H1 (cell line): ENCODE measurements around the gene ALS2CL. TPM values are rescaled to one million over a fixed set of nuclear protein-coding genes. Genes with fewer than 3 reads are reported as not detected.

Source experiments
- USF2 ChIP-seq: IDR thresholded peaks from 2 replicates; pipeline ENCODE4 v1.6.1; 2011; ENCODE audit warnings: low read length, improper control_type of control experiment
- polyA plus RNA-seq, 7 experiments: library from polyadenylated mRNA; depleted of rRNA in 3 of 7; stranded (reverse) in 5 of 7; unstranded in 2 of 7; fragments of >200 nt in 5 of 7; fragments of 200-250 nt in 2 of 7; gene quantifications; 1 replicate in 5 of 7; 2 replicates in 1 of 7; 4 replicates in 1 of 7; pipeline versions ENCODE4 v1.2.1 to v1.2.3, GENCODE V29; 2011 to 2013; ENCODE audit warnings: missing spikeins in 2 of 7, mixed read lengths in 2 of 7
- total RNA-seq: library from RNA; stranded (reverse); fragmentation: NEBNext Ultra II Directional; extraction: Animal tissue kit (Norgen Biotek cat#: 25700); gene quantifications from 2 replicates; pipeline ENCODE4 v1.2.1, GENCODE V29; 2021

Gene ALS2CL
- total and polyA plus RNA-seq, 2 of the 8 experiments (the other 6 are each of a cell fraction or from before 2014, with no cell fraction given), result 4.8 to 5.4 TPM

GRCh38 chr3:46710671-46711295 lies 17.3 kb upstream of the ALS2CL start (continued):
- no peak for TF ChIP-seq USF2
- TF ChIP-seq, all 59 proteins: peak for 0
